Stimulated activated CD8-positive, alpha-beta memory T cell treated with anti-CD3 and anti-CD28 coated beads, Interleukin-4, amount 100 ng/mL, for 1 hour (primary cell): ENCODE results near the gene CALHM1.
"Not testable (repeated sequence)": the region's sequence is repeated elsewhere in the genome, so short reads cannot be mapped to it uniquely, and the experiment has no call there.

Source experiments
- DNase-seq, 2 donors: peaks; one replicate each; pipeline ENCODE4 v3.0.0-alpha.2; 2020; ENCODE audit warnings: low read depth in 2 of 2, low spot score in 1 of 2

Gene CALHM1, protein sequence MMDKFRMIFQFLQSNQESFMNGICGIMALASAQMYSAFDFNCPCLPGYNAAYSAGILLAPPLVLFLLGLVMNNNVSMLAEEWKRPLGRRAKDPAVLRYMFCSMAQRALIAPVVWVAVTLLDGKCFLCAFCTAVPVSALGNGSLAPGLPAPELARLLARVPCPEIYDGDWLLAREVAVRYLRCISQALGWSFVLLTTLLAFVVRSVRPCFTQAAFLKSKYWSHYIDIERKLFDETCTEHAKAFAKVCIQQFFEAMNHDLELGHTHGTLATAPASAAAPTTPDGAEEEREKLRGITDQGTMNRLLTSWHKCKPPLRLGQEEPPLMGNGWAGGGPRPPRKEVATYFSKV

DNA sequence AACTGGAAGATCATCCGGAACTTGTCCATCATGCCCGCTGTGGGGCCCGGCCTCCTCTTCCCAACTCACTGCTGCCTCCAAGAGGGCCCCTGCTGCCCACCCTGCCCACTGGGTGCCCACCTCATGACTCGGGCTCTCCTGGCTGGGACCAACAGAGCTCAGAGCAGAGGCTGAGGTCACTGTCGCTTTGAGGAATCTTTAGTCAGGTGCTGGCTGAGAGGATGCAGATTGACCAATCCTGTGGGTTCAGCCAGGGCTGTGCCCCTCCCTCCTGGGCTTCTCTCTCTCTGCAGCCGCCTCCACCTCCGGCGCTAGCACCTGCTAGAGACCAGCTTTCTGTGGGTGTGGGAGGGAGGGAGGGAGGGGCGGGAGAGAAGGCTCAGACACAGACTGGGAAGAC lies at the start of gene CALHM1:
TSS of gene CALHM1 (minus strand) at position 181 of the 400 bp plus-strand sequence. CDS start at position 32, 149 bp downstream.
- no peak for DNase-seq

DNA sequence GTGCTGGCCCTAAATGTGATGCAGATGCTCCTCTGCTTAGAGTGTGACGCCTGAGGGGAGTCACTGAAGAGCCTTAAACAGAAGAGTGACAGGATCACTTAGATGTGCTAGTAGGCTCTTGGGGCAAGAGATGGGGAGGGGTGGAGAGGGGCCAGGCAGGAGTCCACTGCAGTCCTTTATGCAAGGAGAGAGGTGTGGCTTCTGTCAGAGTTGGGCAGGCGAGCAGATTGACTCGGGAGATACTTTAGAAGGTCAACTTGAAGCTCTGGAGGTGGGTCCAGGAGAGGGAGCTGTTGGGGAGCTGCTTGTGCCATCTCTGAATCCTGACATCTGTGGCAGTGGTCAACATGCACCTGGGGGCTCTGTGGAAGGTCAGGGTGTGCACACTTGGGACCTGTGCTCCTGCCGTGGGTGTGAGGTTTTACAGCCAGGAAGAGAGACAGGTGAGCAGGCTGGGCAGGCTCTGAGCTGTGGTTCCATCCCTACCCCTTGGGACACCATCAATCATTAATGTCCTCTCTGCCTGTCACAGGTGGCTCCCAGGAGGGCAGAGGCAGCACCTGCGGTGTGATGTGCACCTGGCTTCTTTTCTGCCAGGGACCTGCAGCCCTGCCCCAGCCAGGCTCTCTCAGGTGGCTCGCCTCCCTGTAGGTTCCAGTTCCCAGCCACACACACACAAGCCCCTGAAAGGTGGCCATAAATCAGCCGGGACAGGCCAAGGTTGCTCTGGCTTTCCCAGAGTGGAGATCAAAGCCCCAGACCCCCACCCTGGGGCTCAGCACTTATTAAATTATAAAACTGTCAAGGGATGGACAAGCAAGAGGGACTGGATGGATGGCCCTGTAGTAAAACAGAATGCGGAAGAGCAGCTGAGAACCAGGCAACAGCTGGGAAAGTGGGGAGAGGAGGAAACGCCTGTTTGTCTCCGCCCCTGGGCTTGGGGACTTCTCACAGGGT lies 48.8 kb upstream of the CALHM1 start:
- DNase-seq = no peak

DNA sequence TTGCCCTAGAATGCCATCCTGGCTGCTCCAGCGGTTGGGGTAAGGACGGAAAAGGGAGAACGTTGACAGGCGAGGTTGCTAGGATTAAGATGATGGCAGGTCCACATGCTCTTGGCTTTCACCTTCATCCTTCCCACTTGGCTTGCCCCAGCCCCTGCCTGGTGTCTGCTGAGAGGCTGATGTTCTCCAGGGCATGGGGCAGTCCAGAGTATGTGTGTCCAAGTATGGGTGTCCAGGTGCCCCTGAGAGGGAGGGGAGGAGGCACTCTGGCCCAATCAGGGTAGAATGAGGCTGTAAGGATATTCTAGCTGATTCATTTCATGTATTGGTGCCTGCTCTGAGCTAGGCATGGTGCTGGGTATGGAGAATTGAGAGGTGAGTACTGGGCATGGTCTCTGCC lies 47.4 kb upstream of the CALHM1 start:
- DNase-seq = no peak

DNA sequence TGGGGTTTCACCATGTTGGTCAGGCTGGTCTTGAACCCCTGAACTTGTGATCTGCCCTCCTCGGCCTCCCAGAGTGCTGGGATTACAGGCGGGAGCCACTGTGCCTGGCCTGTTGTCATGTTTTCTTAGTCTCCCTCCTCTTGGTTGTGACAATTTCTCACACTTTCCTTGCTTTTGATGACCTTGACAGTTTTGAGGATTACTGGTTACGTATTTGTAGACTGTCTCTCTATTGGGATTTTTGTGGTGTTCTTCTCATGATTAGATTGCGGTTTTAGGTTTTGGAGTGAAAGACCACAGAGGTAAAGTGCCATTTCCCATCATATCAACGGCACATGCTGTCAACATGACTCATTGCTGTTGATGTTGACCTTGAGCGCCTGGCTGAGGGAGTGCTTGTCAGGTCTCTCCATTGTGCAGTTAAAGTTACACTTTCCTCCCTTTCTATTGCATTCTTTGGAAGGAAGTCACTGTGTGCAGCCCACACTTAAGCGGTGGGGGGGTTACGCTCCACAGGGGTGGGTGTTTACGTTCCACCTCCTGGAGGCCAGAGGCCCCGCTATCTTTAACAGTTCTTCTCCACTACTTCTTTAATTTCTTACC lies 45.6 kb upstream of the CALHM1 start:
- DNase-seq = no peak

DNA sequence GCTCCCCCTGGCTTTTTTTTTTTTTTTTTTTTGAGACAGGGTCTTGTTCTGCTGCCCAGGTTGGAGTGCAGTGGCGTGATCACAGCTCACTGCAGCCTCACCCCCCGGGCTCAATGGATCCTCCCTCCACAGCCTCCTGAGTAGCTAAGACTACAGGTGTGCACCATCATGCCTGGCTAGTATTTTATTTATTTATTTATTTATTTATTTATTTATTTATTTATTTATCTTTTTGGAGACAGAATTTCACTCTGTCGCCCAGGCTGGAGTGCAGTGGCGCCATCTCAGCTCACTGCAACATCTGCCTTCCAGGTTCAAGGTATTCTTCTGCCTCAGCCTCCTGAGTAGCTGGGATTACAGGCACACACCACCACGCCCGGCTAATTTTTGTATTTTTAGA lies 45.1 kb upstream of the CALHM1 start:
- DNase-seq = not testable (repeated sequence)

DNA sequence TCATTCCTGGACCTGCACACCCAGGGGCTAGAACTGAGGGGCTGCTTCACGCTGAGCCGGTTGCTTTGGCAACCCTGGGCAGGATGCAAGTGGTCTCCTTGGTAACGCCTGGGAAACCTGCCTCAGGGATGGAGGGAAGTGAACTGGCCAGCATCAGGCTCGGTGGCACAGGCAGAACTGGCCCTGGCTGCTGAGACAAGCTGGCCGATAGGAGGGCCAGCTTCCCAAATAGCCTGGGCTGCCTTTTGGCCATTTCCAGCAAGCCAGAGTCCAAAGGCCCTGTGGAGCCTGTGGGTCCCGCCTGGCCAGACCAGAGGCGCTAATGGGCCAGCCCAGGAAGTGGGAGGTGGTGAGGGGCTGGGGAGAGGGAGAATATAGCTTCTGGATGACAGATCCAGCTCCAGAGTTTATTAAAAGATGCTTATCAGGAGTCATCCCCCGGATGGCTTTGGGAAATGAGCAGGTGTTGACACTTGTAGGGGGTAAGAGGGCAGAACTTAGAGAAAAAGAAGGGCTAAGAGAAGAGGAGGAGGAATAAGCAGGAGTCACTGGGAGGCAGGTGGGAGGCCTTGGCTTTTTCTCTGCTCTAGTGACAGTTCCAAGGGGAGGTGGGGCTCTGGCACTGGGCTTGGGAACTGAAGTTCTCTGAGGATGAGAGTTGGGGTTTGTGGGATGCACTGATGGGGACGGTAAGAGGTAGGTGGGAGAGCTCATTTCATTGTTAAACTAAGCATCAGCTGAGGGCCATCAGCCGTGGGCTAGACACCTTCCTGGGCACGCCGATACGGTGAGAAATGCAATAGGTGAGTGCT lies 44.4 kb upstream of the CALHM1 start:
- DNase-seq = no peak

DNA sequence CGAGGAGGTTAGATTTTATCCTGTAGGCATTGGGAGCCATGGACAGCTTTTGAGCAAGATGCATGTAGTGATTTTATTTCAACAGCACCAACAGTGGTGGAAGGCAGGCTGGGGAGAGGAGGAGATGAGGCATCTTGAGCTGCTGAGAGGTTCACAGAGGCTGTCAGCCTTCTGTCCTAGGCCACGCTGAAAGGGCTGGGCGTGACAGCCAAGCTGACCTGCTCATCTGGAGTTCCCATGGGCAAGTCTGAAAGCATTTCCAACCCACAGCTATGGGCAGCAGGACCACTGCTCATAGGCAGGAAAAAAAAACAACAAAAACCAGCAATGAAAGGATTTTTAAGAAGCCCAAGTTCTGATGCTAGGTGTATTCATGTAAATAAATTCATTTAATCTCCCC lies 42.5 kb upstream of the CALHM1 start:
- no peak for DNase-seq

DNA sequence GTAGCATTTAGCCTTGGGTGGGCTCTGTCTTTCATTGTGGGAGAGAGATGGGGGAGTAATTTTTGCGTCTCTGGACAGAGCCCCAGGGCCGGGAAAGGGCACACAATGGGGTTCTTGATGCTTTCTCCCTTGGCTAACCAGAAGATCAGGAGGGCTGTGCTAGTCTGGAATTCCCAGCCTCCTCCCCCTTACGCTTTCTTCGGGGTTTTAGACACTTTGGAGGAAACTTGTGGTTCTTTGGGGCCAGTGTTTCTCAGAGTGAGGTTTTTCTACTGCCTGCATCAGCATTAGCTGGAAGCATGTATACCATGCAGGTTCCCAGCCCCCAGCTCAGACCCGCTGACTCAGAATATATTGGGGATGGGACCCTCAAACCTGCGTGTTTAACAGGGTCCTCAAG lies 41.8 kb upstream of the CALHM1 start:
- DNase-seq = no peak

DNA sequence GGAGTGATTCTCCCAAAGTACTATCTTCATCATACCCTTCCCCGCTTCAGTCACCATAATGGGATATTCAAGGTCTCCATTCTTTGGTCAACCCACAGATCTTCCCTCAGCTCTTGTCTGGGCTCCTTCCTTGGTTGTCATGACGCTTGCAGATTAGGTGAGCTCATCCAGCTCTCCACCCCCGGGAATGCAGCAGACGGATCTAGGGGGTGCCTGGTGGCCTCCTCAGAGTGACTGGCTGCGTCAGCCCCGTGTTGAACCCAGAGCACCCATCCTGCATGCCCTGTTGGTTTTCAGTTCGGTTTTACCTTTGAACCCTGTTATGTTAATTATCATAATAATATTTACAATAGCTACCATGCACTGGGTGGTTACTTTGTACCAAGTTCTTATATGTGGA lies 41.2 kb upstream of the CALHM1 start:
- no peak for DNase-seq

DNA sequence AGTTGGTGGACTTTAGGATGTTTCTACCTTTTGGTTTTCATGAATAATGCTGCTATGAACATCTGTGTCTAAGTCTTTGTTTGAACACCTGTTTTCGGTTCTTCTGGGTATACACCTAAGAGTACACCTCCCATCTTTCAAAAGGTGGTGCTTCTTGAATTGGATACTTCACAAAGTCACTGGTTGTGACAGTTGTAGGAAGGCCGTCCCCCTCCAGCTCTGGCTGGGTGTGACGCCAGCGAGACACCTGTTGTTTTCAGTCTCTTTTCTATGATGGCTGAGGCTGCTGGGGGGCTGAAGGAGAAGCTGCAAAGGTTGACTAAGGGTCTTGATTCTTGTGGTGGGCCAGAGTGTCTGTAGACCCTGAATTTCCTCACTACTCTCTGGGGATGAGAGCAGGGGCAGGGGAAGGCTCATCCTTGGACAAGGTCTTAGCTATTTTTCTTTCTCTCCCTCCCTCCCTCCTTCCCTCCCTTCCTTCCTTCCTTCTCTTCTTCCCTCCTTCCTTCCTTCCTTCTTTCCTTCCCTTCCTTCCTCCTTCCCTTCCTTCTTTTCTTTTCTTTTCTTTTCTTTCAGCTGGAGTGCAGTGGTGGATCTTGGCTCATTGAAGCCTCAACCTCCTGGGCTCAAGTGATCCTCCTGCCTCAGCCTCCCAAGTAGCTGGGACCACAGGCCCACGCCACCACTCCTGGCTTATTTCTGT lies 40.4 kb upstream of the CALHM1 start:
- no peak for DNase-seq

DNA sequence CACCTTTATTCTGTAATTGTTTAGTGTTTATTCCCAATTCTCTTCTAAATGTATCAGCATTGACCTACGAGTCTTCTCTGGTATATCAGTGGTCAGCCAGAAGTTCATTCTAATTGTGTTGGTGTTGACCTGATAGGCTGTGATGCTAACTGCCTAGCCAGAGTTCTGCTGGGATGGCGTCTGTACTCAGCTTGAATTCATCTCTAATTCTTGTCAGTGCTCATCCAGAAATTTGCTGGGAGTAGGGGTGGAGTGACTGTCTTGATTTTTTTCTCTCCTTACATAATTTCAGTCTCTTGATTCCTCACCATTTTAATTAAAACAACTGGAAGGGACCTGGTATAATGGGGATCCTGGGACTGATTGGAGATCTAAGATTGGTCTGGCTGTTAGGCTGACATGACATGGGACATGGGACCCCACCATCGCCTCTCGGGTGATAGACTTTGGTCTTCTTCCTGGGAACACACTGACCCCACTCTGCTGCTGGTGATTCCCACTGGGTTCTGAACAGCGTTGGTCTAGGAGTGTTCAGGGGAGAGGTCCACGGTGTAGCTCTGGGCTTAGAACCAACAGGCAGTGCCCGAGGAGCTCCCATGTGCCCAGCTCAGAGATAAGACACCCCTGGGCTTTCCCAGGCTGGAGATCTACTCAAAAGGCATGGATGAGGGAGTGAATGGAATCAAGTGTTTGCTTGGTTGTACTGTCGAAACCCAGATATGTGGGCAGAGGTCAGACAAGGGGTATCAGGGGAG lies 38.6 kb upstream of the CALHM1 start:
- no peak for DNase-seq

DNA sequence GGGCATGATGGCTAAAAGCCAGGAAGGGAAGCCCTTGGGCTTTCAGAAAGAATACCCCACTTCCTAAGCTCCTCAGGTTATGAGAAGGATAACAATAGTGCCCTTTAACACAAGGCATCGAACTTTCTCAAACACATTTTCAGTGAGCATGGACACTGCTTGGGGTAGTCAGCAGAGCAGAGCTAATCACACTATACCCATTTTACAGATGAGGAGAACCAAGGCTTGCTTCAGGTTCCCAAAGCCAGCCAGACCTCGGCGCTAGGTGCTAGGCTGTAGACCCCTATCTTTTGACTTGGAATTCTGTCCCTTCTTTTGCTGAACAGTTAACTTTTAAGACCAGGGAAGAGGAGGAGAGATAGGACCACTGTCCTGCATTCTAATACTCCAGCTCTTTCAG lies 36.6 kb upstream of the CALHM1 start:
- no peak for DNase-seq

DNA sequence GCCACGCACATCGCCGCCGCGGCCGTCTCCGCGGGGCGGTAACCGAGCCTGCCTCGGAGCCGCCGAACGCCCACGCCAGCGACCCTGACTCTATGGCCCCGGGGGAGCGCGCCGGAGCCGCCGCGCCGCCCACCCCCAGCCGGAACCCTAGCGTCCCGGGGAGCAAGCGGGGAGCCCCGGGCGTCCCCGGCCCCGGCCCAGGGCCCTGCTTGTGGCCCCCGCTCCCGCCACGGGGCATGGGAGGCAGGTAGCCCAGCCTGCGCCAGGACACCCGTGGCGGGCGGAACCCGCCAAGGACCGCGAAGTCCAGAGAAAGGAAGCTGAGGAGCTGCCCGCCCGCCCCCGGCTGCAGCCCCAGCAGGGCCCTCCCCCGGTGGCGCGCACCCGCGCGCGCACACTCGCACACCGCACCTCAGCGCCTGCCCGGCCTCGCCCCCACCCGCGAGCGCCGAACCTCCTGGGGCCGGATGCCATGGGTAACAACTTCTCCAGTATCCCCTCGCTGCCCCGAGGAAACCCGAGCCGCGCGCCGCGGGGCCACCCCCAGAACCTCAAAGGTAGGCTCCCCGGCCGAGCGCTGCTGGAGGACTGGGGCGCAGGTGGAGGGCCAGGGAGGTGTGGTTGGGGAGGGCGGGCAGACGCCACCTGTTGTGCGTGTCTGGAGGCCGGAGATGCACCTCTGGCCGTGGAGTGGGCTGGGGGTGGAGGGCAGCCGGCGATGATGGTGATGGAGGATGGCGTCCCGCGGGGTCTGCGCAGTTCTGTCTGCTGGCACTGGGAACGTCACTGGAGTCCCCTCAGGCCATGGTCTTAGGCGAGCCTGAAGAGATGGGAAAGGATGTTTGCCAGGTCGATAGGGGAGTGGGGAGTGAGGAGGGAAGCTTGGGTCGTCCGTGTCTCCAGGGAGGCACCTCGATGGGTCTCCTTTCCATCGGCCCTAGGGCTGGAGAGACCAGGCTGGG lies 35.5 kb upstream of the CALHM1 start:
- no peak for DNase-seq

DNA sequence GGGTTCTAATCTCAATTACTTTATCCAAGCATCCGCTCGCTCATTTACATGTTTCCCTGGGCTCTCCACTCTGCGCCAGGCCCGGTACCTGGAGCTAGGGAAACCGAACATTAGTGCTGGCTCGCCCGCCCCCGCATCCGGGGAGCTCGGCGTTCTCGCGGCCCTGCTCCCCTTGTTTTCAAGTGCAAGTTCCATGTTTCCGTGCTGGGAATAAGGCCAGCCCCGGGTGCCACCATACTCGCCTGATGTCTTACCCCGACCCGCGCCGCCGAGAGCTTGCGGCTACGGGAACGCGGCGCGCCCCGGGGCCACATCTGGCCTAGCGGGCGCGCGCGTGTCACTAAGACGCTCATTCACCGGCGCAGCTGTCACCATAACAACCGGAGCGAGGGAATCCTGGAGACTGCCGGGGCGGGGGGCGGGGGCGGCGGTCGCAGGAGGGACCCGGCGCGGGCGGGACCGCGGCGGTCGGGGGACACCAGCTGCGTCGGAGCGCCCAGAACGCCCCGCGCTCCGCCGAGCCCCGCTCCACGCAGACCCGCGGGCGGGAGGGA lies 34.7 kb upstream of the CALHM1 start, which contains the start of gene NEURL1:
TSS of gene NEURL1 (plus strand) at position 344 of the 554 bp plus-strand sequence. CDS start 683 bp downstream, outside the sequence.
- DNase-seq = no peak

DNA sequence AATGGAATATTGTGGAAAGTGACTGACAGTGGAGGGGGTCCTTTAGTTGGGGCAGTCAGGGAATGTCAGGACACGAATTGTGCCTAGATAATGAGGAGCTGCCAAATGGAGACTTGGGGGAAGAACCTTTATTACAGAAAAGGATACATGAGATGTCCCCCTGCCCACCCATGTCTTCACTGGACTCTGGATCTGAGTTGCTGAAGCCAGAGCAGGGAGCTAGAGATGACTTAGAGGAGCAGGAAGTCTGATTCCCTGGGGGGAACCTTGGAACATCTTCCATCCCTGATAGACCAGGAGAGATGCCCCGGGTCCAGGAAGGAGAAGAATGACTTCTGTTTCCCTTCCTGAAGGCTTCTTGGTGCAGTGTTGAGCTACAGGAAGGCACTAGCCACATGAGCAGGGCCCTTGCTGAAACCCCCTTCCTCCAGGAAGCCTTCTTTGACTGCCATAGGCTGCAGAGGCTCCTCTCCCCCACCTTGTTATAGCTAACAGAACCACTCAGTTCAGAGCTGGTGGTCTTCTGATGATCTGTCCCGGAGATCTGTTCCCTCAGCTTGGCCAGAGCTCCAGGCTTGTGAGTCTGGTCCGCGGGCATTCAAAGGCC lies 34.1 kb upstream of the CALHM1 start:
- no peak for DNase-seq

DNA sequence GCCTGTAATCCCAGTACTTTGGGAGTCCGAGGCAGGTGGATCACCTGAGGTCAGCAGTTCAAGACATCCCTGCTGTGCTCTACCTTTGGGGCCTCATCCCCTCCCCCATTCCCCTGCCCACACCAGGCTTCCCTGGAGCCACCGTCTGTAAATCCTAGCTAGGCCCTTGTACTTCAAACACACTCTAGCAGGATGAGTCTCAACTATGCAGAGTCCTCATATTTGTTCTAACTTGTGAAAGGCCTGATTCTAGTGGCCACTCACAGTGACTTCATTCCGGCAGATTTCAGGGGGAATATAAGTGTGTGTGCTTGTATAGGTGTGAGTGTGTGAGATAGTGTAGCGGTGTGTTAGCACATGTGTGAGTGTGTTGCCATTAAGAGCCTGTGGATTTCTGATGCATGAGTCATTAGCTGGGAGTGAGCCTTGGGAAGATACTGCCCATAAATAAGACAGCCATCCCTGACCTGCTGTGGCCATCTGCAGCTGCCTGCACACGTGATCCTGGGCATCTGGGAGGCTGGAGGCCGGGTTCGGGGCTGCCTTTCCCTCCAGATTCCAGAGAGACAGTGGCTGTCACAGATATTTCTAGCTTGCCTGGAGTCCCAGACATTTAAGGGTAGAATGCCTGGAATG lies 33.1 kb upstream of the CALHM1 start:
- no peak for DNase-seq

DNA sequence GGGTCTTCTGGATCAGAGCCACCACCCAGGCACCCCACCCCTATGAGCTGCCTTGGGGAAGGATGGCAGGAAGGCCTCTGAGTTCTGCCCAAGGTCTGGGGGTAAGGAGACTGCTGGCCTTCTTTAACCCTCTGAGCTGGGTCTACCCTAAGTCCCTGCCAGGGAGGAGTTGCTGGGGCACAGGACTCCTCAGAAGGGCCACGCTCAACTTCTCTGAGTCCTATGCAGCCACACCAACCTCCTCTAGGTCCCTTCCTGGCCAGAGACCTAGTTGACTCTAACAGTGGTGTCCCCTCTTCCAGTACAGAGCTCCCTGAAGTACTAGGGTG lies 32.2 kb upstream of the CALHM1 start:
- no peak for DNase-seq

DNA sequence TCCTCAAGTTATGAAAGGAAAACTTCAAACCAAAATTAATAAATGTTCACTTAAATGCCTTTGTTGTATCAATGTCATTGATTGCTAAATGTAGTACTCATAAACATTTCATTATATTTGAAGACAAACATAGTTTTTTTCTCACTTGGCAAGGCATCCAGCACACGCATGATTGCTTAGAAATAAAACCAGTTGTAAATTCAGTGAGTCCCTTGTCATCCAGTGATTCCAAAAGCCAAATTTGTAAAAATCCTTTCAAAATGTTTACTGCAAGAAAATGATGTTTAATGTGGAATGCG lies 28.7 kb upstream of the CALHM1 start:
- no peak for DNase-seq
